K562 (cell line): Measurements from ENCODE around the gene WDR55. TPM values are rescaled to one million over a fixed set of nuclear protein-coding genes. Genes with fewer than 3 reads are reported as not detected.

Experiments
- BRD4 ChIP-seq: fragments of 200-600 bp; sonication (generic); IDR thresholded peaks from 2 replicates; pipeline ENCODE4 v1.6.1; 2017; ENCODE audit warnings: inconsistent platforms
- EWSR1 ChIP-seq: fragments of 450-650 bp; IDR thresholded peaks from 2 replicates; pipeline ENCODE4 v1.6.1; 2018; ENCODE audit warnings: borderline replicate concordance, mild to moderate bottlenecking, low read depth, moderate library complexity; ENCODE audit not compliant: partially characterized antibody
- HDGF ChIP-seq: fragments of 450-650 bp; IDR thresholded peaks from 2 replicates; pipeline ENCODE4 v1.6.1; 2016
- HMGN3 ChIP-seq: IDR thresholded peaks from 2 replicates; pipeline ENCODE4 v1.6.1; 2011; ENCODE audit warnings: borderline replicate concordance, low read depth, mild to moderate bottlenecking, mixed read lengths, low read length; ENCODE audit not compliant: insufficient read length; ENCODE audit errors: extremely low read depth
- MED1 ChIP-seq: sonication (generic); formaldehyde crosslinking; IDR thresholded peaks from 2 replicates; pipeline ENCODE4 v1.8.1; 2023; ENCODE audit warnings: missing genetic modification reagents, borderline replicate concordance
- POLR2AphosphoS5 ChIP-seq: IDR thresholded peaks from 2 replicates; pipeline ENCODE4 v1.6.1; 2011; ENCODE audit warnings: mild to moderate bottlenecking, low read depth, low read length, moderate library complexity; ENCODE audit not compliant: control insufficient read depth, insufficient read depth
- TAF1 ChIP-seq: IDR thresholded peaks from 2 replicates; pipeline ENCODE4 v1.6.1; 2011; ENCODE audit warnings: mild to moderate bottlenecking, low read length, moderate library complexity; ENCODE audit not compliant: insufficient read depth, control insufficient read depth, severe bottlenecking; ENCODE audit errors: extremely low read depth
- TEAD2 ChIP-seq: fragments of 450-650 bp; IDR thresholded peaks from 2 replicates; pipeline ENCODE4 v1.6.1; 2016; ENCODE audit warnings: missing genetic modification characterization, control low read depth, missing compliant biosample characterization
- THRB ChIP-seq: fragments of 450-650 bp; formaldehyde crosslinking; conservative IDR thresholded peaks from 2 replicates; pipeline ENCODE4 v1.4.0; 2022; ENCODE audit warnings: mild to moderate bottlenecking, missing genetic modification characterization
- VEZF1 ChIP-seq: fragments of 200-800 bp; sonication (Bioruptor generic); IDR thresholded peaks from 2 replicates; pipeline ENCODE4 v1.6.1; 2017; ENCODE audit warnings: missing genetic modification characterization, missing compliant biosample characterization
- ZBTB40 ChIP-seq, 2 experiments: fragments of 450-650 bp in 1 of 2; sonication (generic) in 1 of 2; formaldehyde crosslinking in 1 of 2; IDR thresholded peaks; 2 replicates each; pipeline versions ENCODE4 v1.7.1 to v1.9.0; 2016 to 2022; ENCODE audit warnings: inconsistent platforms in 1 of 2, mild to moderate bottlenecking in 1 of 2, missing genetic modification reagents in 1 of 2
- ZBTB7A ChIP-seq: IDR thresholded peaks from 2 replicates; pipeline ENCODE4 v1.6.1; 2011; ENCODE audit warnings: low read depth, mild to moderate bottlenecking, low read length, moderate library complexity, borderline replicate concordance; ENCODE audit not compliant: control insufficient read depth
- ZNF311 ChIP-seq: fragments of 250-450 bp; sonication (Bioruptor Pico); IDR thresholded peaks from 2 replicates; pipeline ENCODE4 v1.4.0; 2020; ENCODE audit warnings: mild to moderate bottlenecking, moderate library complexity
- ZNF507 ChIP-seq: conservative IDR thresholded peaks from 2 replicates; pipeline ENCODE4 v1.6.1; 2017; ENCODE audit warnings: missing genetic modification characterization, missing compliant biosample characterization
- polyA plus RNA-seq, 8 experiments: library from polyadenylated mRNA; depleted of rRNA in 4 of 8; stranded (reverse) in 5 of 8; unstranded in 3 of 8; fragments of >200 nt; fragmentation: Nextera tagmentation in 2 of 8; fragmentation: Illumina TruSeq in 1 of 8; extraction: Ambion mirVana in 2 of 8; extraction: Trizol in 1 of 8; gene quantifications; 2 replicates each; pipeline versions ENCODE4 v1.2.1 to v1.2.3, GENCODE V29; 2011 to 2014; ENCODE audit warnings: inconsistent platforms in 1 of 8, missing spikeins in 1 of 8
- total RNA-seq, 7 experiments: library from RNA; depleted of rRNA in 6 of 7; stranded (reverse); fragments of >200 nt in 6 of 7; fragmentation: Illumina TruSeq in 2 of 7; extraction: Trizol in 2 of 7; gene quantifications; 2 replicates each; pipeline versions ENCODE4 v1.2.1 to v1.2.3, GENCODE V29; 2011 to 2021; ENCODE audit warnings: low replicate concordance in 1 of 7

Gene WDR55
- total and polyA plus RNA-seq, 9 of the 15 experiments (the other 6 are each of a cell fraction or from before 2014, with no cell fraction given) = 5.2 to 45.0 (median 29.3) TPM

GRCh38 chr5:140637371-140638100 lies 27.2 kb upstream of the WDR55 start (continued):
- TF ChIP-seq VEZF1 (CRISPR knock-in tag) (no peak), ZNF507 (tag) (no peak), TAF1 (no peak), HDGF (0 out of 2 replicates have a peak, but pooled peaks have one; percentile 46), TEAD2 (tag) (no peak), ZBTB7A (no peak), ZBTB40 (IDR thresholded peaks at IDR 0.05) (peak; percentile 50; the same call in 1 of the 2 replicates), ZBTB40 (CRISPR knock-in tag; IDR thresholded peaks at IDR 0.05) (no peak), HMGN3 (no peak), BRD4 (no peak), ZNF311 (CRISPR knock-in tag) (no peak), MED1 (CRISPR knock-in tag) (no peak), EWSR1 (no peak), THRB (CRISPR knock-in tag) (0 out of 2 replicates have a peak, but pooled peaks have one; percentile 33), POLR2AphosphoS5 (no peak)
